HepG2 (cell line): ENCODE results near the gene LHX5. TPM values are rescaled to one million over a fixed set of nuclear protein-coding genes. Genes with fewer than 3 reads are reported as not detected.
A peak's percentile ranks its signal among the peaks of the same experiment; 100 is the strongest.

Experiments
- ATAC-seq: fragments of 200-7000 bp; cut with Tn5 transposase; 3 replicates; pipeline ENCODE4 v1.9.1; 2020; ENCODE audit warnings: mild to moderate bottlenecking, moderate library complexity
- BruUV-seq: library from RNA; stranded (reverse); fragments of 400-500 nt; replicated peaks from 2 replicates; lab custom pipeline; 2021; lab: Mats Ljungman, UMichigan
- CTCF ChIA-PET: fragments of 300-600 bp; formaldehyde crosslinking; extraction: SDS; loops from one replicate; lab custom pipeline; 2021; ENCODE audit warnings: low total read pairs, inconsistent platforms, low intra/inter-chr PET ratio; lab: Yijun Ruan, JAX
- POLR2A ChIA-PET: fragments of 350-600 bp; sonication (Branson Sonifier 250); formaldehyde crosslinking; loops from one replicate; lab custom pipeline; 2020; ENCODE audit warnings: antibody characterized with exemption, inconsistent platforms; lab: Yijun Ruan, JAX
- DNase-seq: peaks from one replicate; pipeline ENCODE4 v3.0.0-alpha.2; 2015; ENCODE audit warnings: low spot score
- FAIRE-seq: peaks from 3 replicates; lab custom pipeline; 2011; peaks lifted over from hg19 to GRCh38; lab: Jason Lieb, UNC
- H2AFZ ChIP-seq: one replicate; pipeline ENCODE4 v1.6.1; 2011; ENCODE audit warnings: low read length, inconsistent platforms
- H3K27ac ChIP-seq: fragments of 300-600 bp; 3 replicates; pipeline ENCODE4 v1.8.0; 2011; ENCODE audit warnings: mixed run types, mild to moderate bottlenecking, mixed read lengths, low read length, inconsistent platforms; ENCODE audit not compliant: insufficient read depth; ENCODE audit errors: extremely low read length
- H3K27me3 ChIP-seq, 2 experiments: fragments of 200-600 bp in 1 of 2; 2 replicates in 1 of 2; 3 replicates in 1 of 2; pipeline versions ENCODE4 v1.6.0 to v1.8.0; 2011; ENCODE audit warnings: low read length in 2 of 2, mild to moderate bottlenecking in 2 of 2, moderate library complexity in 2 of 2, inconsistent platforms in 1 of 2; ENCODE audit not compliant: insufficient read depth in 2 of 2, control insufficient read depth in 1 of 2
- H3K36me3 ChIP-seq, 2 experiments: fragments of 200-600 bp in 1 of 2; replicated peaks in 1 of 2; 2 replicates in 1 of 2; 3 replicates in 1 of 2; pipeline versions ENCODE4 v1.5.1 to v1.8.0; 2011; ENCODE audit warnings: low read length in 2 of 2, inconsistent platforms in 1 of 2; ENCODE audit not compliant: insufficient read depth in 2 of 2, control insufficient read depth in 1 of 2
- H3K4me1 ChIP-seq: 2 replicates; pipeline ENCODE4 v1.5.1; 2012; ENCODE audit warnings: low read length, inconsistent platforms; ENCODE audit not compliant: insufficient read depth
- H3K4me2 ChIP-seq: 2 replicates; pipeline ENCODE4 v1.6.0; 2011; ENCODE audit warnings: low read depth, low read length, inconsistent platforms
- H3K4me3 ChIP-seq, 3 experiments: fragments of 200-600 bp in 1 of 3; sonication (generic), shearing (Covaris generic) in 1 of 3; replicated peaks in 1 of 3; 2 replicates each; pipeline ENCODE4 v1.5.1; 2011 to 2016; ENCODE audit warnings: low read length in 3 of 3, inconsistent platforms in 2 of 3, low read depth in 2 of 3, mild to moderate bottlenecking in 2 of 3, control low read depth in 1 of 3, mixed read lengths in 1 of 3; ENCODE audit not compliant: insufficient read depth in 1 of 3
- H3K79me2 ChIP-seq: one replicate; pipeline ENCODE4 v1.6.1; 2011; ENCODE audit warnings: low read length, inconsistent platforms; ENCODE audit not compliant: insufficient read depth
- H3K9ac ChIP-seq: 2 replicates; pipeline ENCODE4 v1.6.0; 2011; ENCODE audit warnings: mild to moderate bottlenecking, low read depth, low read length, inconsistent platforms; ENCODE audit not compliant: insufficient read depth
- H3K9me3 ChIP-seq: 2 replicates; pipeline ENCODE4 v1.5.1; 2012; ENCODE audit warnings: mild to moderate bottlenecking, low read length
- H4K20me1 ChIP-seq: 2 replicates; pipeline ENCODE4 v1.6.0; 2011; ENCODE audit warnings: inconsistent platforms, mild to moderate bottlenecking, low read length, moderate library complexity; ENCODE audit not compliant: insufficient read depth
- ARNT ChIP-seq: fragments of 450-650 bp; IDR thresholded peaks from 2 replicates; pipeline ENCODE4 v1.6.1; 2017
- EEA1 ChIP-seq: sonication (generic); formaldehyde crosslinking; IDR thresholded peaks from 2 replicates; pipeline ENCODE4 v1.5.1; 2020; ENCODE audit warnings: mild to moderate bottlenecking, missing genetic modification reagents, borderline replicate concordance
- EZH2 ChIP-seq: conservative IDR thresholded peaks from 2 replicates; pipeline ENCODE4 v1.6.1; 2012; ENCODE audit warnings: mild to moderate bottlenecking, low read depth, low read length, moderate library complexity
- HCFC1 ChIP-seq: fragments of 150-350 bp; IDR thresholded peaks from 2 replicates; pipeline ENCODE4 v1.6.1; 2014; ENCODE audit warnings: low read depth, low read length
- HOXA9 ChIP-seq: sonication (generic); formaldehyde crosslinking; IDR thresholded peaks from 2 replicates; pipeline ENCODE4 v1.8.1; 2022; ENCODE audit warnings: missing genetic modification reagents, mild to moderate bottlenecking, moderate library complexity, borderline replicate concordance
- MZF1 ChIP-seq: sonication (generic); formaldehyde crosslinking; IDR thresholded peaks from 2 replicates; pipeline ENCODE4 v1.8.1; 2023; ENCODE audit warnings: mild to moderate bottlenecking, missing genetic modification reagents, borderline replicate concordance
- YEATS4 ChIP-seq: sonication (generic); formaldehyde crosslinking; IDR thresholded peaks from 2 replicates; pipeline ENCODE4 v1.4.0; 2020; ENCODE audit warnings: missing genetic modification reagents, borderline replicate concordance
- ZNF3 ChIP-seq: IDR thresholded peaks from 2 replicates; pipeline ENCODE4 v1.7.0; 2017; ENCODE audit warnings: inconsistent platforms
- ZNF629 ChIP-seq: sonication (generic); formaldehyde crosslinking; conservative IDR thresholded peaks from 2 replicates; pipeline ENCODE4 v1.5.0; 2020; ENCODE audit warnings: missing genetic modification reagents
- WGBS: methylation state at CpG from one replicate; pipeline ENCODE4 v1.1.6; 2017; ENCODE audit warnings: low lambda C conversion rate; 5-methylcytosine and 5-hydroxymethylcytosine counted together
- in situ Hi-C: cut with HindIII; loops from 2 replicates; pipeline ENCODE4 v1.10.0; 2017; ENCODE audit warnings: low pct_unique_long_range_greater_than_20kb; ENCODE audit not compliant: extremely low pct_ligation_motif_present
- intact Hi-C: fragments of 100-400 bp; cut with micrococcal nuclease; formaldehyde crosslinking; loops from one replicate; pipeline ENCODE4 v1.10.0; 2022; ENCODE audit not compliant: unreplicated experiment
- polyA plus RNA-seq, 8 experiments: library from polyadenylated mRNA; depleted of rRNA in 3 of 8; stranded (reverse) in 7 of 8; unstranded in 1 of 8; fragments of >200 nt; fragmentation: Illumina TruSeq in 4 of 8; extraction: Trizol in 4 of 8; gene quantifications; 2 replicates each; pipeline versions ENCODE4 v1.2.1 to v1.2.3, GENCODE V29; 2011 to 2016; ENCODE audit warnings: low read depth in 4 of 8, missing spikeins in 1 of 8, mixed read lengths in 1 of 8; ENCODE audit not compliant: insufficient read depth in 1 of 8
- total RNA-seq, 5 experiments: library from RNA; depleted of rRNA; stranded (reverse); fragments of >200 nt; fragmentation: Illumina TruSeq; extraction: Trizol; gene quantifications; 2 replicates each; pipeline ENCODE4 v1.2.3, GENCODE V29; 2016; ENCODE audit warnings: low read depth in 1 of 5
- TF ChIP-seq, protein P1 (sequence below): IDR thresholded peaks from 2 replicates; pipeline ENCODE4 v1.6.1; 2012; ENCODE audit warnings: low read depth, low read length, improper control_type of control experiment

Gene LHX5
- total and polyA plus RNA-seq, 2 of the 13 experiments (the other 11 are each of a cell fraction or from before 2014, with no cell fraction given): not detected

DNA sequence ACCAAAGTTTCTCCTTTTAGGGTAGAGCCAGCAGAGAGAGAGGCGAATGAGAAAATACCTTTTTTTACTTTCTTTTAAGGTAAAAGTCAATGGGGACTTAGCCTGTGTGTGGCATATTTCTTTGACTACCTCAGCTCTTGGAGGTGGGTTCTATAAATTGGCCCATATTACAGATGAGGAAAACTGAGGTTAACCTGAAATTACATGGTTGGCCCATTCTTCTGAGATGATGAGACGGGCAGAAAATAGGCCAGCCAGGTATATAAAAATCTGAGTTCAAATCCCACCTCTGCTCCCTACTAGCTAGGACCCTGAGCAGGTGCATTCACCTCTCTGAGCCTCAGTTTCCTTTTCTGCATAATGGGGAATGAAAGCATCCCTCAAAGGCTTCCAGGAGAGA lies 22.4 kb downstream of the LHX5 start:
- Histone ChIP-seq H3K4me3 (no peak overlapping the region), H3K27me3 (peaks cover 0 to 3% of the 10 kb centered on the region in 2 experiments; a peak in 1 of 5 replicates), H4K20me1 (0 out of 2 replicates have a peak, but pooled peaks cover 2% of the 10 kb centered on the region), H2AFZ (no peak overlapping the region), H3K4me1 (no peaks in the 10 kb centered on the region), H3K27ac (no peak overlapping the region), H3K9ac (no peak overlapping the region), H3K36me3 (no peaks in the 10 kb centered on the region), H3K4me2 (no peak overlapping the region), H3K9me3 (no peaks in the 10 kb centered on the region), H3K79me2 (no peaks in the 10 kb centered on the region)
- in situ Hi-C loops (no loop called here), intact Hi-C loops (no loop called here)
- no TSS peak for BruUV-seq
- FAIRE-seq (no peak), DNase-seq (no peak), ATAC-seq (no peak)
- POLR2A ChIA-PET: no interaction called here
- WGBS: 34% methylated on average over 2 of the region's 2 CpGs
- TF ChIP-seq ZNF3 (CRISPR knock-in tag) (no peak), ZNF629 (CRISPR knock-in tag) (peak; percentile 69), HOXA9 (no peak), MZF1 (CRISPR knock-in tag) (no peak)
- CTCF ChIA-PET: no interaction called here

DNA sequence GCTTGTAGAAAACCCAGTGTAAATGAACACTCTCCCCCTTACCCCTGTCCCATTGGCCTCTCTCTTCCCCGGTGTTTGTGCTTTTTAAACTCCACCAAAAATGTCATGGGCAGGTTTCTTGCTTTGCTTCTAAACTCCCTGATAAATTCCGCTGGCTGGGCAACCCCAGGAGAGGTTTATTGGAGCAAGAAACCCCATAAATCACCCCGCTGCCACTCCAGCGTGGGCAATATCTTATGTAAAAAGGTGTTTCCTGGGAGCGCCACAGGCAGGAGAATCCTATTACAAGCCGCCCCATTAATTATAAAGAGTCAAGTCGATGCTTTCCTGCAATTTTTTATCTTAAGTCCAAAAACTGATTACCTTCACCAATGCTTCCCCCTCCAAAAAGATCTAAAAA lies 22.8 kb downstream of the LHX5 start:
- 41% methylated on average over 7 of the region's 7 CpGs for WGBS
- Histone ChIP-seq H2AFZ (no peak overlapping the region), H3K79me2 (no peaks in the 10 kb centered on the region), H3K4me3 (no peak overlapping the region), H3K9me3 (no peaks in the 10 kb centered on the region), H3K36me3 (no peaks in the 10 kb centered on the region), H3K4me1 (no peaks in the 10 kb centered on the region), H3K27me3 (peaks cover 0 to 6% of the 10 kb centered on the region in 2 experiments; a peak in 2 of 5 replicates), H3K4me2 (no peak overlapping the region), H3K27ac (no peak overlapping the region), H4K20me1 (0 out of 2 replicates have a peak, but pooled peaks cover 2% of the 10 kb centered on the region), H3K9ac (no peak overlapping the region)
- in situ Hi-C loops: no loop called here
- FAIRE-seq: no peak
- ChIA-PET CTCF (no interaction called here), POLR2A (no interaction called here)
- BruUV-seq: no TSS peak
- DNase-seq: no peak
- intact Hi-C loops: no loop called here
- no peak for ATAC-seq
- TF ChIP-seq, protein P1, sequence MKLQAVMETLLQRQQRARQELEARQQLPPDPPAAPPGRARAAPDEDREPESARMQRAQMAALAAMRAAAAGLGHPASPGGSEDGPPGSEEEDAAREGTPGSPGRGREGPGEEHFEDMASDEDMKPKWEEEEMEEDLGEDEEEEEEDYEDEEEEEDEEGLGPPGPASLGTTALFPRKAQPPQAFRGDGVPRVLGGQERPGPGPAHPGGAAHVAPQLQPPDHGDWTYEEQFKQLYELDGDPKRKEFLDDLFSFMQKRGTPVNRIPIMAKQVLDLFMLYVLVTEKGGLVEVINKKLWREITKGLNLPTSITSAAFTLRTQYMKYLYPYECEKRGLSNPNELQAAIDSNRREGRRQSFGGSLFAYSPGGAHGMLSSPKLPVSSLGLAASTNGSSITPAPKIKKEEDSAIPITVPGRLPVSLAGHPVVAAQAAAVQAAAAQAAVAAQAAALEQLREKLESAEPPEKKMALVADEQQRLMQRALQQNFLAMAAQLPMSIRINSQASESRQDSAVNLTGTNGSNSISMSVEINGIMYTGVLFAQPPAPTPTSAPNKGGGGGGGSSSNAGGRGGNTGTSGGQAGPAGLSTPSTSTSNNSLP: no peak
- TF ChIP-seq YEATS4 (CRISPR knock-in tag): no peak
- no peak for TF ChIP-seq ARNT
- no peak for TF ChIP-seq EEA1 (CRISPR knock-in tag)
- TF ChIP-seq HCFC1: no peak
- no peak for TF ChIP-seq EZH2
